GDM1 (cell line): ENCODE results near the gene ZNF605.
"Not testable (repeated sequence)": the region's sequence is repeated elsewhere in the genome, so short reads cannot be mapped to it uniquely, and the experiment has no call there.

Experiments
- DNase-seq: peaks from one replicate; lab custom pipeline; 2025; lab: John Stamatoyannopoulos, UW

The ZNF605 gene

DNA sequence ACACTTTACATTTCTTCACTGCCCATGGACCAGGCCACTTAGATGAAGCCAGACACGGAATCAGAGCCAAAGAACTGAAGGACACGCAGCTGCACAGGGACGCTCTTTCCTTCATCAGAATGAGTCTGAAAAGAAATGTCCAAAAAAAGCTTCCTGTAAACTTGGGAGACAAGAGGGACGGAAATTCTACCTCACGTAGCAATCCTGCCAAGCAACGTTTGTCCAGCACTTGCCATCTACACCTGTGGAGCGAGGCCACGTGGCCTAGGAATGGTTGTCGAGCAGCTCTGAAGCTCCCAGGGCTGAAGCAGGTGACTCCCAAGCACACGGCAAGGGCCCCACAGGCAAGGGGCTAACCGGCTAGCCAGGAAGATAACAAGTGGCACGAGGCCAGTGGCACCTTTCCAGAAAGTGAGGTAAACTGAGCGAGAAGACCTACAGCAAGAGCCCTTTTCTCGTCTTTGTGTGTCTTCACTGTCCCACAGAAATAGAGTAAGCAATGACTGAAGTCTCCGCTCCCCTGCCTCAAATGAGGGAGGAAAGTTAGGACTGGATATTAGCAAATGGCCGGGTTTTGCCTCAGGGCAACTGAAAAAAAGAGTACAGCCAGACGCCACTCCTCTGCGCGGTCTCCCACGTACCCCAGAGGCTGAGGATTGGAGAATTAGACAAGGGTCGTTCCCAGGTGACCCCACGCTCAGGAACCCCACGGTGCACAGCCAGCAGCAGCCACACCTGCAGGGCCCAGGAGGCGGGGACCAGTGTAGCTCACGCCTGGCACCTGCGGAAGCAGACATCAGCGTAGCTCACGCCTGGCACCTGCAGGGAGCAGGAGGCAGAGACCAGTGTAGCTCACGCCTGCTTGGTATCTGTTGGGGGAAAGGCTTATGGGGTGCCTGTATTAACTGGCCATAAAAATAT, 7.7 kb downstream of the ZNF605 start:
- no peak for DNase-seq

DNA sequence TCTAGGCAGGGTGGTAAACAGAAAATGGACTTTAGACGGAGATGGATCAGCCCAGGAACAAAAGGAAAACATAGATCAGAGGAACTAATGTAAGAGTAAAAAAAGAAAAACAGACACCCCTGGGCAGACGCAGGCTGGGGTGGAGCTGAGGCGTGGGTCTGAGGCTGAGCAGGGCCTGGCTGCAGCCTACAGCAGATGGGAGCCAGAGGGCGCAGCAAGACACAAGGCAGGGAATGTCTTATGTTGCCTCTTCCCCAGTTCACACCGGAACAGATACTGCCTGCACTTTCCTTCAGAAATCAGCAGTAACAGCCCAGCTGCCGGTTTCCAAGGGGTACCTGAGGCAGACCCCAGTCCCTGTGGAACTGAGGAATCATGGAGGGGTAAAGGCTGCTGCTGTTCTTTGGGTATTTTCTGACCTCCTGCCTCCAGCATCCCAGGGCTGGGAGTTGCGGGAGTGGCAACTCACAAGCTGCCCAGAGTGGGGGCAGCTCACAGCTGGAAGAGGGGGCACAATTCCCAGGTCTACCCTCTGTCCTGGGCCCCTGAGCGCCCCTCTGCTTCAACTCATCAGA, 9.8 kb downstream of the ZNF605 start:
- DNase-seq: no peak

DNA sequence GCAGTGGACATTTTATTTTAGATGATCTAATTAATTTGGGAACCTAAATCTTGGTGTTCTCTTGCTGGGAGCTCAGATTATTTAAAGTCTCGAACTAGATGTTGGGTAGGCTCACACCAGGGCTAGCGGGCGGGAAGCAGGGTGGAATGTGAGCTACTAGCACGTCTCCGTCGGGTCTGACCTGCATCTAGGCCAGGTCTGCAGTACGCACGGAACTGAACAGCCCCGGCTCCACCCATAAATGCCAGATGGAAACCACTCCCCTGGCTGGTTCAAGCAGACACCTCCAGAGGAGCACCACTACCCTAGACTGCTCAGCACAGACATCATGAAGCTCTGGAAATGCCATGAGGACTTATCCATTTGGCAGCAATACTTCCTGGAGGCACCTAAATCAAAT, 10.3 kb downstream of the ZNF605 start:
- no peak for DNase-seq

DNA sequence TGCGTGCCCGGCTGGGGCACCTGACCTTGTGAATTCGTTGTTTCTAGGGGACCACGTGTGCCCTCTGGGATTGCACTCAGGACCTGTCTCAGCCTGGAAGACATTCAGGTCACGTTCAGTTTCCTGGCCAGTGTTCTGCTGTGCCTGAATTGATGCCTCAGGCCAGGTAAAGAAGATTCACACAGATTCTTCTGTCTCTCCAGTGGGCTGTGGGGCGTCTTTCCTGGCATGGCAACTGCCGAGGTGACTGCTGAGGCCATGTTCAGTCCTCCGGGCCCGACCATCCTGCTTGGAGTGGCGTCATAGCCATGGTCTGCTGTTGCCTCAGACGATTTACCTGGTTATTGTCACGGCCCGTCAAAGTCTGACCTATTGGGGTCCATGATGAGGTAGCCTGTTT, 13.5 kb downstream of the ZNF605 start:
- no peak for DNase-seq

DNA sequence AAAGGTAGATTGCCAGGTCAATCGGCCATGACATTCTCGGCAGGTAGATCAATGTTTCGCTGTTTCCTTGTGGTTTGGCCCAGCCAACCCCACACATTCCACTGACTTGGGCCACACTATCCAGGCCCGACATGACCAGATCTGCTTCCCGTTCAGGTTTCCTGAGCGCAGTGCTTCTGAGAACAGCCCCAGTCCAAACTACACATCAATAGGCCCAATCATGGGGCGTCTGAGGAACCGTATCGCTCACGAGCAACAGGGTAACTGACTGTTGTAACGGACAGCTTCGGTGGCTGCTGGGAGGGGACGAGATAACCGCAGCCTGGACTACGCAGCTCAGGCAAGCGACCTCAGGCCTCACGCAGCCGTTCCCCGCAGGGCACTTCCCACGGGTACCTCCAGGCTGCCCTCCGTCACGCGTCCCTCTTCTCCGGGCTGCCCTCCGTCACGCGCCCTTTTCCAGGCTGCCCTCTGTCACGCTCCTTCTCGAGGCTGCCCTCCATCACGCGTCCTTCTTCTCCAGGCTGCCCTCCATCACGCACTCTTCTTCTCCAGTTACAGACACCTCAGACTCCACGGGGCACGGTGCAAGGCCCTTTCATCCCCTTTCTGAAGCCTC, 14.7 kb downstream of the ZNF605 start:
- no peak for DNase-seq

DNA sequence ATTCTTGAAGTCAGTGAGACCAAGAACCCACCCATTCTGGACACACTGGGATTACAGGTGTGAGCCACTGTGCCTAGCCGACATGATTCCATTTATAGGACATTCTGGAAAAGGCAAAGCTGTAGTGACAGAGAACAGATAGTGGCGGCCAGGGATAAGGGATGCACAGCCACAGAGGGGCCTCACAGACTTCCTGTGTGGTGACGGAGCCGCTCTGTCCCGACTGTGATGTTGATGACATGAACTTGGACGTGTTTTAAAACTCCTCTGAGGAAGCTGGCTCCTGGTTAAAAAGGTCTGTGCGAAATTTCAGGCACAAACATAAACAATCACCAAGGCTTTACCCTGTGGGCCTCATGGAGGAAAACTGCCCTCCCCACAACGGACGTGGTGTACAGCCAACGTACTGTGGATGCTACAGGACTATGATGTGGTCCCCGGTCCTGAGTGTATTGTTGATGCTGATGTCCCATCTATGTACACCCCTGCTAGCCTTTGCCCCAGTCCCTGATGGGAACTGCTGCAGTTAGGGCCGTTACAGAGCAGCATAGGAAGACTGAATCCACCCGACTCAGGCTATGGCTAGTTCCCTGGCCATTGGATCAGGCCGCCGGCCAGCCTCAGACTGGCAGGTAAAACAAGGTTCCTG, 15.9 kb downstream of the ZNF605 start:
- DNase-seq: no peak

DNA sequence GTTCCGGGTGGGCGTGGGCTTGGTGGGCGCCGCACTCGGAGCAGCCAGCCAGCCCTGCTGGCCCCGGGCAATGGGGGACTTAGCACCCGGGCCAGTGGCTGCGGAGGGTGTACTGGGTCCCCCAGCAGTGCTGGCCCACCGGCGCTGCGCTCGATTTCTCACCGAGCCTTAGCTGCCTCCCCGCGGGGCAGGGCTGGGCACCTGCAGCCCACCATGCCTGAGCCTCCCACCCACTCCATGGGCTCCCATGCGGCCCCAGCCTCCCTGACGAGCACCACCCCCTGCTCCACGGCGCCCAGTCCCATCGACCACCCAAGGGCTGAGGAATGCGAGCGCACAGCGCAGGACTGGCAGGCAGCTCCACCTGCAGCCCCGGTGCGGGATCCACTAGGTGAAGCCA, 17.3 kb downstream of the ZNF605 start:
- not testable (repeated sequence) for DNase-seq

DNA sequence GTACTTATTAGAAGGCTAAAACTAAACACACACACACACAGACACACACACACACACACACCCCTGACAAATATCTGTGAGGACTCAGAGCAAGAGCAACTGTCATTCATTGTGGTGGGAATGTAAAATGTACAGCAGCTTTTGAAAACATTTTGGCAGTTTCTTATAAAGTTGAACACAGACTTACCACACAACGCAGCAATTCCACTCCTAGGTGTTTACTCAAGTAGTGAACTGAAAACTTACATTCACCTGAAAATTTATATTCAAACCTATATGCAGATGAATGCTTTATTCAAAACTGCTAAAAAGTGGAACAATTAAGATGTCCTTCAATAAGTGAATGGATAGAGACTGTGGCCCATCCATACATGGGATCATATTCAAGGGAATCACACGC, 18.6 kb downstream of the ZNF605 start:
- no peak for DNase-seq

DNA sequence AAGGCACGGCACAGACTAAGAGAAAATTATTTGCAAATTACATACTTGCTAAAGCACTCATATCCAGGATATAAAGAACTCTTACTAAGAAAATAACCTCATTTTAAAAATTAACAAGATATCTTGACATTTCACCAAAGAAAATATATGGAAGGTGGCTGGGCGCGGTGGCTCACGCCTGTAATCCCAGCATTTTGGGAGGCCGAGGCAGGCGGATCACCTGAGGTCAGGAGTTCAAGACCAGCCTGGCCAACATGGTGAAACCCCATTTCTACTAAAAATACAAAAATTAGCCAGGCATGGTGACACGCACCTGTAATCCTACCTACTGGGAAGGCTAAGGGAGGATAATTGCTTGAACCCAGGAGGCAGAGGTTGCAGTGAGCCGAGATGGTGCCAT, 19.2 kb downstream of the ZNF605 start:
- DNase-seq: not testable (repeated sequence)

DNA sequence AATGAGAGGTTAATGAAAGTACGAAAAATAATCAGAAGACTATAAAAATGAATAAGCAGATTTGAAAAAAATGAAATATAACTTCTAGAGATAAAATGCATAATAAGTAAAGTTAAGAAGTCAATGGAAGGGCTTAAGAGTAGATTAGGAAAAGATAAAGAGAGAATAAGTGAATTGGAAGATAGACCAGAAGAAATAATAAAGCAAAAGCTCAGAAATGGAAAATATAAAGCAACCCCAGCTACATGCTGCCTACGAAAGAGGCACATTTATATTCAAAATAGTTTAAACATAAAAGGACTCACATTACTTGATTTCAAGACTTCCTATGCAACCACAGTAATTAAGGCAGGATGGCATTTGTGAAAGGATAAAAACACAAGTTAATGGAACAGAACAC, 19.9 kb downstream of the ZNF605 start:
- DNase-seq: no peak

DNA sequence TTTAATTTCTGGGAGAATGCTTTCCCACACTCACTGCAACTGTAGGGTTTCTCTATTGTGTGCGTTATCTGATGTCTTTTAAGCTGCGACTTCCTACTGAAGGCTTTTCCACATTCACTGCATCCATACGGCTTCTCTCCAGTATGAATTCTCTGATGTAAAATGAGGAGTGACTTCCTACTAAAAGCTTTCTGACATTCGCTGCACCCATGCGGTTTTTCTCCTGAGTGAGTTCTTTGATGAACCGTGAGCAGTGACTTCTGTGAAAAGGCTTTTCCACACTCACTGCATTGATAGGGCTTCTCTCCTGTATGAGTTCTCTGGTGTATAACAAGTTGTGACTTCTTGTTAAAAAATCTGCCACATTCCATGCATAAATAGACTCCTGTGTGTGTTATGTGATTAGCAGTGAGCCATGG, 29.7 kb downstream of the ZNF605 start:
- no peak for DNase-seq

DNA sequence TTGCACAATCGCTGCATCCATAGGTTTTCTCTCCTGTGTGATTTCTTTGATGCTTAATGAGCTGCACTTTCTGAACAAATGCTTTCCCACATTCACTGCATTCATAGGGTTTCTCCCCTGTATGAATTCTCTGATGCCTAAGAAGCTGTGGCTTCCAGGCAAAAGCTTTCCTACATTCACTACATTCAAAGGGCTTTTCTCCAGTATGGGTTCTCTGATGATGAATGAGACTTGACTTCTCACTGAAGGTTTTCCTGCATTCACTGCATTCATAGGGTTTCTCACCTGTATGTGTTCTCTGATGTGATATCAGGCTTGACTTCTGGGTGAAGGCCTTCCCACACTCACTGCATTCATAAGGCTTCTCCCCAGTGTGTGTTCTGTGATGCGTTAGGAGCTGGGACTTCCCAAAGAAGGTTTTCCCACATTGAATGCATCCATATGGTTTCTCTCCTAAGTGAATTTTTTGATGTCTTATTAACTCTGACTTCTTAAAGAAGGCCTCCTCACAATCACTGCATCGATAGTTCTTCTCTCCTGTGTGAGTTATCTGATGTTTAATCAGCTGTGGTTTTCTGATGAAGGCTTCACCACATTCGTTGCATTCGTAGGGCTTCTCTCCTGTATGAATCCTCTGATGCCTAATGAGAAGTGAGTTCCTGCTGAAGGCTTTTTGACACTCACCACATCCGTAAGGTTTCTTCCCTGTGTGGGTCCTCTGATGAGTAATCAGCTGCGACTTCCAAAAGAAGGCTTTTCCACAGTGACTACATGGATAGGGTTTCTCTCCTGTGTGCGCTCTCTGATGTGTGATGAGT, 30.3 kb downstream of the ZNF605 start:
- no peak for DNase-seq

DNA sequence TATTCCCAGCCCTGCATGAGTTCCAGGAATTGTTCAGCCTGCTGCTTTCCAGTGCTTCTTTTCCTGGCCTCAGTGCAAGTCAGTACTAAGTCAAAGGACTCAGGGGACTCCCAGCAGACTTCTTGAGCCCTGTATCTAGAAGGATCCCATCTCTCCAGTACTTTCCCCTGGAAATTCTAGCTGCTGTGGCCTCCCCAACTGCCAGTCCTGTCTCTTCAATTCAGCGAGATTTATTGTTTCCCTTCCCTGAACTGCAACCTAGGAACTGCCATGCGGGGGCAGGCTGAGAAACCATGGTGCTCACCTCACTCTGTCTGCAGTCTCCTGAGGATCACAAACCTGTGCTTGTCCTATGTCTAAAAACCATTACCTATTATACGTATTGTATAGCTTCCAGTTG, 31.8 kb downstream of the ZNF605 start:
- DNase-seq: no peak

DNA sequence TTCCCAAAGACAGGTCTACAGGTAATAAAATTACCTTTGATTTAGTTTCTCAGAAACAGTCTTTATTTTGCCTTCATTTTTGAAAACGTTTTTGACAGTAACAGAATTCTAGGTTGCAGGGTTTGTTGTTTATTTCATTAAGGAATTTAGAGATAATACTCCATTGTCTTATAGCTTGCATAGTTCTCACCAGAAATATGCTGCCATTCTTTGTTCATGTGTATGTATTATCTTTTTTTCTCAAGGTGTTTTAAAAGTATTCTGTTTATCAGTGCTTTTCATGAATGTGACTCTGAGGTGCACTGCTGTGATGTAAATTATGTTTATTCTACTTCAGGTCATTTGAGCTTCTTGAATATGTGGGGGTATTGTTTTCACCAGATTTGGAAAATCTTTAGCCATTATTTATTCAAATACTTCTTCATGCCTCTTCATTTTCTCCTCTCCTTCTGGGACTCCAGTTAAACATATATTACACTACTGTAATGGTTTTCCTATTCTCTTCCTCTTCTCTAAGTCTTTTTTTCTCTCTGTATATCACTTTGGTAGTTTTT, 32.7 kb downstream of the ZNF605 start:
- no peak for DNase-seq

DNA sequence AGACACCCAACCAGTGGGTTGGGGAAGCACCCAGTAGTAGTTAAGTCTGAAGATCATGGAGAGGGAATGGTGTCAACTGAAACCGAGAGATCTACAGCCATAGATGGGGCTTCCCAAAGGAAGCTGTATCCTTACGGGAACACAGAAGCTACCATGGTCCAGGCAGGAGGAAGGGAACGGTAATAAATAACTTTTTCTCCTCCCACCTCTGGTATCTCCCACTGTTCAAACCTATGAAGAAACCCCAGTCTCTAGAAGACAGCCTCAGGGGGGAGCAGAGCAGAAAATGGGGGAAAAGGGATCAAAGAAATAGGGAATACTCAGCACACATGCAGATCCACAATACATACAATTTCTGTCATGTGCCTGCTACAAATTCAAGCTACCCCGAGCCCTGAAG, 33.4 kb downstream of the ZNF605 start:
- DNase-seq: no peak

DNA sequence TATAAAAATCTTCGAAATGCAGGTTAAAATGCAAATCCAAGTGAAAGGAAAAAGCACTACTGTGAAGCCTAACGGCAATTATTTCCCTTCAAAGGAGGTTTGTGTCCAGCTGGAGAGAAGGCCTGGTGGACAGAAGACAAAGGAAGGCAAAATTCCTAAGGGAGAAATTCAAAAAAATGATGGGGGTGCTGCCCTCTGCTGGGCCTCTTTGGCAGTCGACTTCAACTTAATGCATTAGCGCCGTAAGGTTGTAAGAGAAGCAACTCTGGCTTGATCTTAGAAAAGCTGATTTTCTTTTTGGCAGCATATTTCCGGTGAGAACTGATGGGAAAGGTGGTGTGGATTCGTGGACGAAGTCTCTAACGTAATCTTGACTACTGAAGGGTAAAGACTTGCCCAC, 34.4 kb downstream of the ZNF605 start:
- DNase-seq: no peak

DNA sequence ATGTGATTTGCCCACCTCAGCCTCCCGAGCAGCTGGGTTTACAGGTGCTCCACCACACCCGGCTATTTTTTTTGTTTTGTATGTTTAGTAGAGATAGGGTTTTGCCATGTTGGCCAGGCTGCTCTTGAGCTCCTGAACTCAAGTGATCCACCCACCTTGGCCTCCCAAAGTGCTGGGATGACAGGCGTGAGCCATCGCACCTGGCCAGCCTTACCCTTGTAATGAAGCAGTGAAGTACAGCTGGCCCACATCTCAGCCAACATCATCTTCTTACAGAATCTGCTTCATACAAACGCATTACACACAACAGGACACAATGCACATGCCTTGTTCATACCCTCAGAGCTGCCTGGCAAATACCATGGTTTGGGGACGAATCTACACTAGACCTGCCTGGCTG, 37.4 kb downstream of the ZNF605 start:
- DNase-seq: no peak

DNA sequence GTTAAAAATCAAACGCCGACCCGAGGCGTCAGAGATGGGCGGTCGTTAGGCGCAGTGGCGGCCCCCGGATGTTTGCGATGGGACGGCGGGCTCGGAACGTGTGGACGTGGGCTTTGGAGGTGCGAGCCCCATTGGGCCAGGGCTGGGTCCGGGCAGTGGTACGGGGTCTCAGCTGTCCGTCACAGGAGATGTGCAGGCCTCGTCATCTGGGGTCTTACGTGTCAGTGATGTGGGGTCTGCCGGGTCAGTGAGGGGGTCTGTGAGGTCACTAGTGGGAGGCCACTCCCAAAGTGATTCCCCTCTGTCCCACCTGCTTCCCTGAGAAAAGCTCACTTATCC, 47.1 kb downstream of the ZNF605 start:
- DNase-seq: no peak

DNA sequence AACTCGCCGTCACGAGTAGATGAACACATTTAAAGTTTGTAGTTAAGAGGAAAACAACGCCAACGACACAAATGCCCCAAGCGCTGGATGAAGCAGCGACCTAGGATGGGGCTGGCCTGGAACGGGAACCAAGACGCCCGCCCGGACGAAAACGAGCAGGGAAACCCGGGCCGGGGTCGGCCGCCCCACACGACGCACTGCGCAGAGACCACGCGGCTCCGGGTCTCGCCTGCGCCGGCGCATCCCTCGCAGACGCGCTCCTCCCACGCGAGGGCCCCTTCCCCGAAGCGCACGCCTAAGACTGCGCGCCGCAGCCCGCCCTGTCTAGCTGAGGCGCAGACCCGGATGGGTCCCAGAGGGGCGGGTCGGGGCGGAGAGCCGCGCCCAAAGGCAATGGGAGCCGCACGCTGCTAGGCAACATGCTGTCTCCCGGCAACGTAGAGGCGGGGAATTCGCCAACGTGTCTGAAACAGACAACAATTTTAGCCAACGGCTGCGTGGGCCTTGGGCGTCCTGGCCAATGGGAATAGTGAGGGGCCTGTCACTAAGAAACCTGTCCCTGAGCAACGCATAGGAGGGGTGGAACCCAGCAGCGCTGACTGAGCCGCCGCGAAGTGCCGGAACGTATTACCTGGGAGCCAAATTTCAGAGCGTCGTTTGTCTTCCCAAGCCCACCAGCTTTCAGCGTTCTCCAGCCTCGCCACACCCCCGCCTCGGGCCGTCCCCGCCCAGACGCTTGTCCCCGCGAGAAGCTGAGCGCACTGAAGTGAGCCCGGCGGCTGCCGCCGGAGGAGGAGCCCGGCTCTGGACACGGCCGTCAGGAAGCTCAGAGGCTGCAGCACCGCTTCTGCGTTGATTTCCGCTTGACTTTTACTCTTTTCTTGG, 47.7 kb downstream of the ZNF605 start:
- DNase-seq: no peak

DNA sequence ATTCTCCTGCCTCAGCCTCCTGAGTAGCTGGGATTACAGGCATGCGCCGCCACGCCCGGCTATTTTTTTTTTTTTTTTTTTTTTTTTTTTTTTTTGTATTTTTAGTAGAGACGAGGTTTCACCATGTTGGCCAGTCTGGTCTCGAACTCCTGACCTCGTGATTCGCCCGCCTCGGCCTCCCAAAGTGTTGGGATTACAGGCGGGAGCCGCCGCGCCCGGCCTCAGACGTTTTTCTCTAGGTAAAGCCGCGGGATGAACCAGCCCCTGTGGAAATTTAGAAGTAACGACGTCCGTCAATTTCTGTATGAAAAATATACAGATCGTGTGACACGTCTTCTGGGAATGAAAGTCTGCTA, 48.3 kb downstream of the ZNF605 start:
- DNase-seq: not testable (repeated sequence)

DNA sequence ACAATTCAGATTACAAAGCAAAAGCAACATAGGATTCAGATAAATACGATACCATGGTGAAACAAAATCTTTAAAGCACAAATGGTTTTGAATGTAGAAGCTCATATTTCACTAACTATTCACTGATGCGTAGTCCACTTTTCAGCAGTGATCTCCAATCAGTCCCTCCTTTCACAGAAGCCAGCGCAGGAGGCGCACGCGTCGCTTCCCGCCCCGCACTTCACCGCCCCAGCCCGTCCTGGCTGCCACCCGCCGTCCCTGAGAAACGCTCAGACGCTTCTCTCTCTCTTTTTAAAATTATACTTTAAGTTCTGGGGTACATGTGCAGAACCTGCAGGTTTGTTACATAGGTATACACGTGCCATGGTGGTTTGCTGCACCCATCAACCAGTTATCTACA, 48.9 kb downstream of the ZNF605 start:
- DNase-seq: no peak
